VCaP (cell line): ENCODE results near the gene MS4A15.

Source experiments
- H3K27ac ChIP-seq: fragments of 450-650 bp; 2 replicates; pipeline ENCODE4 v1.5.1; 2017
- TF ChIP-seq, protein P1 (sequence below): fragments of 450-650 bp; conservative IDR thresholded peaks from 2 replicates; pipeline ENCODE4 v1.5.1; 2017; ENCODE audit warnings: mild to moderate bottlenecking, moderate library complexity

The MS4A15 gene

DNA sequence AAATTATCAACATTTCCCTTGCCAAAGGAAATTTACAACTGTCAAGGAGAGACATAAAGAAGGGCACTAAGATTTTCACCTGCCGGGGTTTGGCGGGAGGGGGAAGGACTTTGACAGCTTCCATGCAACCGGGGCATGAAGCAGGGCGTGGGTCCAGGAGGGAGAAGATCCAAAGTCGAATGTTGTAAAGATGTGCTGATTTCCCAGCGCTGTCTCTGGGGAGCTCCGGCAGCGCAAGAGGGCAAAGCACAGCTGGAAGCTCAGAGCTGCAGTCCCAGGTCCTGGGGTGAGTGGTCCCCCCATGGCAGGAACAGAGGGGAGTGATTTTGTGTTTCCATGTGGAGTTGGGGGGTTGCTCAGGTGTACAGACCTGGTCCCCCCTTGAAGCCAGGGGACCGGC is 28.5 kb downstream of the MS4A15 start, which contains the start of gene MS4A10:
TSS of gene MS4A10 (plus strand) at position 198 of the 400 bp plus-strand sequence. CDS start 5,003 bp downstream, outside the sequence.
- no peak within 1 kb of the TSS for H3K27ac ChIP-seq
- TF ChIP-seq, protein P1, sequence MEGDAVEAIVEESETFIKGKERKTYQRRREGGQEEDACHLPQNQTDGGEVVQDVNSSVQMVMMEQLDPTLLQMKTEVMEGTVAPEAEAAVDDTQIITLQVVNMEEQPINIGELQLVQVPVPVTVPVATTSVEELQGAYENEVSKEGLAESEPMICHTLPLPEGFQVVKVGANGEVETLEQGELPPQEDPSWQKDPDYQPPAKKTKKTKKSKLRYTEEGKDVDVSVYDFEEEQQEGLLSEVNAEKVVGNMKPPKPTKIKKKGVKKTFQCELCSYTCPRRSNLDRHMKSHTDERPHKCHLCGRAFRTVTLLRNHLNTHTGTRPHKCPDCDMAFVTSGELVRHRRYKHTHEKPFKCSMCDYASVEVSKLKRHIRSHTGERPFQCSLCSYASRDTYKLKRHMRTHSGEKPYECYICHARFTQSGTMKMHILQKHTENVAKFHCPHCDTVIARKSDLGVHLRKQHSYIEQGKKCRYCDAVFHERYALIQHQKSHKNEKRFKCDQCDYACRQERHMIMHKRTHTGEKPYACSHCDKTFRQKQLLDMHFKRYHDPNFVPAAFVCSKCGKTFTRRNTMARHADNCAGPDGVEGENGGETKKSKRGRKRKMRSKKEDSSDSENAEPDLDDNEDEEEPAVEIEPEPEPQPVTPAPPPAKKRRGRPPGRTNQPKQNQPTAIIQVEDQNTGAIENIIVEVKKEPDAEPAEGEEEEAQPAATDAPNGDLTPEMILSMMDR: no peak

DNA sequence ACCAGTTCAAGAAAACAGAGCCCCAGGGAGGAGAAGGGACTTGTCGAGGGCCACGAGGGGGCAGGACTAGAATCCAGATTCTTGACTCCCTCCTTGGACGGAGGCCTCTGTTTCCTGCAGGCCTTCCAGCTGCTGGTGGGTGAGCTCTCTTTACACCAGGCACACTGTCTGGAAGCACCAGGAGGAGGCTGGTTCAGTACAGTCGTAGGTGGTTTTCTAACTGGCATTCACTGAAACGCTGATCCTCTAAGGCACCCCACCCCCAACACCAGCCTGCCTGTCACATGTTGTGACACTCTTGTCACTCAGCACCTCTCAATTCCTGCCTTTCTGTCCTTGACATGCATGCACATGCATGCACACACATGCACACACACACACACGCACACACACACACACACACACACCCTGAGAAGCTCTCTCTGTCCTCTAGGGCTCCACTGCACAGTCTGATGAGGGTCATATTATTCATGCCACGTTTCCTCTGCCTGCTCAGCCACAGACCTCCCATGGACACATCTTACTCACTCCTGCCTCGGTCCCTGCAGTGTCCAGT is 29.2 kb downstream of the MS4A15 start:
- TF ChIP-seq, protein P1: no peak
- no peak overlapping the region for H3K27ac ChIP-seq

DNA sequence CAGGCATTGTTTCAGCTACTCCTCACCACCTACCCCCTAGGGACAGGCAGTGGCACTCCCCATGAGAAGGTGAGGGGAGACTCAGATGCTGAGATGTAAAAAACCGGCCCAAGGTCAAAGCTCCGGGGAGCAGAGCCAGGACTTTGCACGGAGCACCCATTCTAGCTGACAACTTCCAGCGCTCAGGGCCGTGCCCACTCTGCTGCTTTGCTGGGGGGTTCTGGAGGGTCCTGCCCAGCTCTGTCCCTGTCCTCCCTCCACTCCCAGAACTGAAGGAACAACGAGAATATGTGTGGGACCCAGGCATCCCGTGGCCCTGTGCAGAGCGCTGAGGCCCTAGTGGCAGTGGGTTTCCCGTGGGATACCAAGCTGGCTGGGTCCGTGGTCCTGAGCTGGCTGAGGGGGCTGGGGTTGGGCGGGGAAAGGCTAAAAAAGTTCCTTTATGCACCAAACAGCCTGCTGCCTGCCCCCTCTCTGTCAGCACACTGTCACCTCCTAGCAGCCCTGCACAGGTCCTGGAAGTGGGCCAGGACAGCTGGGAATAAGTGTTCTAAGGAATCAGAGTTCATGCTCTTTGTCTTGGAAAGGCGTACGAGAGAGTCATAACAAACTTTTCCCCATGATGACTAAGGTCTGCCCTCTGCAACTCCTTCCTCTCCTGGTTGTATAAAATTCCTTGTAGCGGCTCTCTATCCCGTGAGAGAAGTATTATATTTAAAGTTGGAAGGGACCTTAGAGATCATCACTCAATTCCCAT is 30.3 kb downstream of the MS4A15 start:
- no peak overlapping the region for H3K27ac ChIP-seq

DNA sequence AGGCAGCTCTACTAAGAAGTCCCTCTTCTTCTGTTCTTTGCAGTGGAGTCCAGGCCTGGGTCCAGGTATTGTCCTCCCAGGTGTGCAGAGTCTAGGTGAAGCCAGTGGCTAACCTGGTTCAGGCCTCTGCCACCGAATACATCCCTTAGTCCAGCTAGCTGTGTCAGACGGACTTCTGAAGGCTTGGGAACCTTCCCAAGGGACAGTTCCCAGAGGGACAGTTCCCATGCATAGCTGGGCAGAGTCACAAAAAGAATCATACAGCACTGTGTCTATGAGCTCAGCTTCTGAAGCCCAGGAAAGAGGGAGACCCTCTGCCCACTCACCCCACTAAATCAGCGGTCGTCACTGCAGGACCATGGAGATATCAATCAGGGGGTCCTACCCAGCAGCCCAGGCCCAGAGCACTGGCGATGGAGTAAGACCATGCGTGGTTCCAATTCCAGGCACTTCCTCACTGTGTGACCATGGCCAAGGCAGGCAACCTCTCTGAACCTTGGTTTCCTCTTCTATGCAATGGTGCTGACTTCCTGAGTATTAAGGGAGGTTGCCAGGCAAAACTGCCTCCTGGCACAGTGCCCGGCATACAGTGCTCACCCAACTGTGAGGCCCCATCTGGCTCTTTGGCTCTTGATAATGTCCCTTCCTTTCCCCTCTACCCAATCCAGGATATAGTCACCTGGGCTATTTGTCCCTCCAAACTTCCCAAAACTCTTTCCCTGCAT is 31.9 kb downstream of the MS4A15 start:
- H3K27ac ChIP-seq: no peak overlapping the region
- TF ChIP-seq, protein P1: no peak

More for the DNA sequence above, 30.3 kb downstream of the MS4A15 start:
- TF ChIP-seq, protein P1: no peak

DNA sequence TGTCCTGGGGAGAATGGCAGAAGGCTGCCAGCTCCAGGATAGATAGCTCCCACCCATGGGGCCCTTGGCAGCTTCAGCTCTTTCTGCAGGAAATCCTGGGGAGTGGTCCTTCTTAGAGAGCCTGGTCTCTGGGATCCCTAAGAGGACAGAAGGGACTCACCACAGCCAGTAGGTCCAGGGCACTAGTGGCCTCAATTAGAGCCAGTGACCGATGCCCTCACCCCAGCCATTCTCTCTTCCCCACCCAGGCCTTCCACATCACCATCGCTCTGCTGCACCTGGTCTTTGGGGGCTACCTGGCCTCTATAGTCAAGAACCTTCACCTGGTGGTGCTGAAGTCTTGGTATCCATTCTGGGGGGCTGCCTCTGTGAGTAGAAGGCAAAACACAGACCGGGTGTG is 34.1 kb downstream of the MS4A15 start:
- TF ChIP-seq, protein P1: no peak
- H3K27ac ChIP-seq: no peak overlapping the region

DNA sequence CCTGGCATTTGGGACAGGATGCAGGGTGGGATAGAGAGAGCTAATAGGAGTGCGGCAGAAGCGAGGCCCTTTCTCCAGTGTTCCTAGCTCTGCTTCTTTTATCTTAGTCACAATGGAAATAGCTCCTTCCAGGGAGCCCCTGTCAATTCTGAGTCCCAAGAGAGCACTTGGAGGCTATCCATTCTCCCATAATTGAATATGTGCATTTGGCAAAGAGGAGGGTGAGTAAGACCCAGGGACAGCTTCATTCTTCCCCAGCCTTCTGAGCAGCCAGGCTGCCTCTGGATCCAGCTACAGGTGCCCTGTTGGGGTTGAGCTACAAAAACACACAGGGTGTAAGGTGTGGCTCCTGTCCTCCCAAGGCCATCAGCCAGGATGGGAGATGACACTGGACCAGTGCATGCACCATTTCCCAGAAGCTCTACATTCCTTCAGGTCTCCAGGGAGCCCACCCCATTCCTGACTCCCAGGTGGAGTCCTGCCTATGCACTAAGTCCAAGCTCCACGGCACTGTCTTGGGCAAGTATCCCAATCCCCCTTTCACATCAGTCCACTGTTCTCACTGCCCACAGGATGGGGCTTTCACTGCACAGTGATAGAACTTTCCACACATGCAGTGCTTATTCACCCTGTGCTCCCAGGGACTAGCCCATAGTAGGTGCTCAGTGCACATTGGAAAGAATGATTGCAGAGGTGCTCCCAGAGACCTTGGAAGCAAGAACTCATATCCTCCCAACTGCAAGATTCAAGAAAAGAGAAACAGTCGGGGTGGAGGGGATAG is 34.7 kb downstream of the MS4A15 start:
- TF ChIP-seq, protein P1: no peak
- H3K27ac ChIP-seq: no peak overlapping the region
